ENCODE measurements around the gene C17orf75.
"Not testable (repeated sequence)": the region's sequence is repeated elsewhere in the genome, so short reads cannot be mapped to it uniquely, and the experiment has no call there.

Gene C17orf75, protein sequence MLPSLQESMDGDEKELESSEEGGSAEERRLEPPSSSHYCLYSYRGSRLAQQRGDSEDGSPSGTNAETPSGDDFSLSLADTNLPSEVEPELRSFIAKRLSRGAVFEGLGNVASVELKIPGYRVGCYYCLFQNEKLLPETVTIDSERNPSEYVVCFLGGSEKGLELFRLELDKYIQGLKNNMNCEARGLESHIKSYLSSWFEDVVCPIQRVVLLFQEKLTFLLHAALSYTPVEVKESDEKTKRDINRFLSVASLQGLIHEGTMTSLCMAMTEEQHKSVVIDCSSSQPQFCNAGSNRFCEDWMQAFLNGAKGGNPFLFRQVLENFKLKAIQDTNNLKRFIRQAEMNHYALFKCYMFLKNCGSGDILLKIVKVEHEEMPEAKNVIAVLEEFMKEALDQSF

DNA sequence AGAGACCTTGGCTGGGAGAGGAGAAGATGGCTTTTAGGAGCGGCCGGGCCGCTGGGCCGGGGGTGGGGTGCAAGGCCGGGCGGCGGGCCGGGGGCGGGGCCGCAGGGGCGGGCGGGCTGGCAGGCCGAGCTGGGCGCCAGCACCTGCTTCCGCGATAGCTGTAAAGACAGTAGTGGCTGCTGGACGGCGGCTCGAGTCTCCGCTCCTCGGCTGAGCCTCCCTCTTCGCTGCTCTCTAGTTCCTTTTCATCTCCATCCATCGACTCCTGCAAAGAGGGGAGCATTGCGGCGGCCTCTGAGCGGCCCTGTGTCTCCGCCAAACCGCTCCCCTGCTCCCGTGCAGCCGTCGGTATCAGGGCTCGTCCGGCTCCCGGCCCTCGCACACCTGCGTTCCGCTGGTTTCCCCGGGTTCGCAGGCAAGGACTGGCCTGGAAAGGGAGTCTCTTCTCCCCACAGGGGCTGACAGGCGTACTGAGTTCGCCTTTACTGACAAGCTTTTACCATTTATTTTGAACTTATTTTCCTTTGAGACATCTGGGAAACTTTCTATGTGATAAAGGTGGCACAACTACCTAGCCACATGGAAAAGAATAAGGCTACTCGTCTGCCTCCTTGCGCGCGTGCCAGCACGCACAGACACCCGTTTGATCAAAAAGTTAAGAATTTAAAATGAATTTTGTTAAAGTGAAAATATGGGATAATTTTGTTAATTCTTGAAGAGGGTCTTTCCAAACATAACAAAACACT, at the start of gene C17orf75:
Gene C17orf75 (minus strand): TSS at position 317 of the 746 bp plus-strand sequence. CDS start 34 bp downstream, at position 283.
- DNase-seq (ENCODE audit: low read depth), result no peak

DNA sequence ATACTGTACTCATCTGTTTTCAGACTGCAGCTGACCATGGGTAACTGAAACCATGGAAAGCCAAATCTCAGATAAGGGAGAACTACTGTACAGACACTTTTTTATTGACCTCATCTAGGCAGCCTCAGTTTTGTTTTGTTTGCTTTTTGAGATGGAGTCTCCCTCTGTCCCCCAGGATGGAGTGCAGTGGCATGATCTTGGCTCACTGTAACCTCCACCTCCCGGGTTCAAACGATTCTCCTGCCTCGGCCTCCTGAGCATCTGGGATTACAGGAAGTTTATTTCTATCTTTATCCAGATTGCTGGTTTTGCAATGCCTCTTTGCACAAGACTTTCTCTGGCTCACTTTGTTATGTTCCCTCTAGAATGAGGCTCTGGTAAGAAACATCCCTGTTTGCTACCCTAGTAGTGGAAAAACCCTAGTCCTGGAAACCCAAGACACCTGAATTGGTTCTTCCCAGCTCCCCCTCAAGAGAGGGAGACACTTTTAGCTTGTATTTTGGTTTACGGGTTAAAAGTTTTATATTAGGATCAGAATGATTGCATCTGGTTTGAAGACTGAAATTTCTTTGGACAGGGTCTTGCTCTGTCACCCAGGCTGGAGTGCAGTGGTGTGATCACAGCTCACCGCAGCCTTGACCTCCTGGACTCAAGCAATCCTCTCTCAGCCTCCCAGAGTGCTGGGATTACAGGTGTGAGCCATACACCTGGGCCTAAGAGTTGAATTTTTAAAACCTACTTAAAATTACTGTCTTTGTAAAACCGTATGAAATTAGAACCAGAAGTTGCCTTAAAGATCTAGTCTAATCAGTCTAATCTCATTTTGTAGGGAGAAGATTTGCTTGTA, 46.9 kb upstream of the C17orf75 start:
- DNase-seq (ENCODE audit: low read depth), result no peak

DNA sequence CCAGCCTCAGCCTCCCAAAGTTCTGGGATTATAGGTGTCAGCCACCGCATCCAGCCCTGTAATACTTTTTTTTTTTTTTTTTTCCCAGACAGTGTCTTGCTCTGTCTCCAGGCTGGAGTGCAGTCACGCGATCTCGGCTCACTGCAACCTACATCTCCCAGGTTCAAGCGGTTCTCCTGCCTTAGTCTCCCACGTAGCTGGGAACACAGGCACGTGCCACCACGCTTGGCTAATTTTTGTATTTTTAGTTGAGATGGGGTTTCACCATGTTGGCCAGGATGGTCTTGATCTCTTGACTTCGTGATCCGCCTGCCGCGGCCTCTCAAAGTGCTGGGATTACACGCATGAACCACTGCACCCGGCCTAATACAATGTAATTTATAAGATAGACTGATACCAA, 46.2 kb upstream of the C17orf75 start:
- not testable (repeated sequence) for DNase-seq (ENCODE audit: low read depth)

DNA sequence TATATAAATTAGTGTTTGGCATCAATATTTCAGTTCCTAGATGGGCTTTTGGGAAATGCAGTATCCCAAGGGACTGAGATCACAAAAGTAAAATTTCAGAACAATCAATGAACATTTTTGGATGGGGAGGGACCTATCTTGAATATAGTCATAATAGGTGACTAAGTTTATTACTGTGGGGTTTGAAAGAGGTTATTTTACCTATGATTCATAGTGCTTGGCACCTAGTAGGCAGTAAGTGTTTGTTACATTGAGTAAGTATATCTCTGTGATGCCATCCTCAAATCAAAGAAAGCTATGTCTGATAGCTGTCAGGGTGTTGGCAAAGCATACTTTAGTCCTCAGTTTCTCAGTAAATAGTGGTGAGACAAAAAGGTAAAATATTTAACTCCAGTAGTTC, 44.9 kb upstream of the C17orf75 start:
- DNase-seq (ENCODE audit: low read depth), result no peak

DNA sequence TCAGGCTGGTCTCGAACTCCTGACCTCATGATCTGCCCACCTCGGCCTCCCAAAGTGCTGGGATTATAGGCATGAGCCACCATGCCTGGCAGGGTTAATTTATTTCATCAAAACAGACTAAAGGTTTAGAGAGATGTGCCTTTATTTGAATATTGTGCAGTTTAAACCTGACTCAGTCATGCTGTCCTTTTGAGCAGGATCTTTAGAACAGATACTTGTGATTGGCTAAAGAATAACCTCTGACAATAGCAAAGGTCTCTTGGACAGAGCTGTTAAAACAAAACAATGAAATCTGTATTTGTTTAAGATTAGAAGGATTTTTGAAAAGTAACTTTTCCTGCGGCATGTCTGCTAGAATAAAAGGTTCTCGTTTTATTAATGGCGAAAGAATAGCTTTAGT, 44.0 kb upstream of the C17orf75 start:
- DNase-seq (ENCODE audit: low read depth), result no peak

DNA sequence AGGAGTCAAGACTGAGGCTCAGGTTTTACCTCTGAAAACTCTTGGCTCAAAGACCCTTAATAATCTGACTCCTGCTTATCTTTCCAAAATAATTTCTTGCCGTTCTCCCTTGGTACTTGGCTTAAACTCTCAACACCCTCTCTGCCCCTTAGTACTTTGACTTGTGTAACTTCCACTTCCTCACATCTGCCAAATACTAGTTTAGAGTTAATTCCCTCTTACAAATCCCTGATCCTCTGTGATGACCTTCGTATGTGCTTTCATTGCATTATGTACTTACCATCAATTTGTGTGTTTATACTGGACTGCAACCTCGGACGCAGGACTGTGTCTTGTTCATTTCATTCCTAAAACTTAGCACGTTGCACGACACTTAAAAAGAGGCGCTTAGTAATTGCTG, 43.1 kb upstream of the C17orf75 start:
- DNase-seq (ENCODE audit: low read depth), result no peak

DNA sequence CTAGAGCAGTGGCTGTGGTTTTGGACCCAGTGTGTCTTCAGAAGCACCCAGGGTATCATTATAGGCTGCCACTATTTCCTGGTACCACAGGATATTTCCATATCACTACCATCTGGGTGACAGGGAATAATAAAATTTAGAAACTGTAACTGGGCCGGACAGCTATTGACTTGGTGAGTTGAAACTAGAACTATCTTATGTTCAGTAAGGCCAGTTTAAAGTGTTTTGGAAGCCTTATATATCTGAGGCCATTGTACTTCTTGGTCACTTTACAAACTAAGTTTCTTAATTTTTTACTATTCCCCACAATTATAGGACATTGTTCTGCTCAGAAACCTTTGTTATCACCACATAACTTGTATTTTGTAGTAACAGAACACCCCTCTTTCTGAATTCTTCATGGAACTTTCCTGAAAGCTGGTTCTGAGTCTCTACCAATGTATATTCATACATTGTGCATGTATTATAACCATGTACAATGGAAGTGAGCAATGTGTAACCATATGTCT, 42.0 kb upstream of the C17orf75 start:
- DNase-seq (ENCODE audit: low read depth), result no peak

DNA sequence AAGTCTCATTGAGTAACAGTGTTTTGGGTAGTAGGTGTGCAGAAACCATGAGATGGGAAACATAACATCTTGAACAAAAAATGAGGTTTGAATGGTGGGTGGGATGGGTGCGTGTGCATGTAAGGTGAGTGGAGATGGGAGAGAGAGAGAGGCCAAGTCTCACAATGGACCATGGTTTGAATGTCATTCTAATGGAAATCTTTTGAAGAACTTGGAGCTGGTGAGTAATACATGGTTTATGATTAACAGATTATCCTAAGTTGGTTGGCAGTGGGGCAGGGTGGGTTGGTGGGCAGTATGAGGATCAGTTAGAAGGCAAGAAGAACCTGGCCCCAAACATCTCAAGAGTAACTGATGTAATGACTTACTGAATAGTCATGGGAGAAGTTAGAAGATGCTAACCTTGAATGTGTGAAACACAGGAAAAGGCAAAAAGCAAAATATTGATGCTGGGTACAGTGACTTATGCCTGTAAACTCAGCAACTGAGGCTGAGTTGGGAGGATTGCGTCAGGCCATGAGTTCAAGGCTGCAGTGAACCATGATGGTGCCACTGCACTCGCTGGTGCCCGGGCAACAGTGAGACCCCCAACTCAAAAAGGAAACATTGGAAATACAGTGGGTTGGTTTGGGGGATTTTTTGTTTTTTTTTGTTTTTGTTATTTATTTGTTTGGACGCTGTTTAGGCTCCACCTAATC, 40.7 kb upstream of the C17orf75 start:
- DNase-seq (ENCODE audit: low read depth), result no peak

DNA sequence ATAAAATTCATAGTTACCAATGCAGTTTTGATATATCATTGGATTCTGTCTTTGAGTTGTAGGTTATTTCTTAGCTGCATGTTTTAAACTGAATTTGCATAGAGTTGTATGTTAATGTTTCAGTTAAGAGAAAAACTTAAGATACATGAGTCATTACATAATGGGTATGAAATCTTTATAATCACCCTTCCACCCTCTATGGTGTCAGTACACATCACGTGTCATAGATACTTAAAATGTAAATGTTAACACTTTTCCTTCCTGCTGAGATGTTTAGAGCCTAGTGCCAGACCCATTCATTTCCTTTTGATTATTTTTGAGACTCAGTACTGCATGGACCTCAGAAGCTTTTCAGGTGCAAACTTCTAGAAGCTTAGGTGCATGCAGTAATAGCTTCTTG, 28.5 kb upstream of the C17orf75 start:
- DNase-seq (ENCODE audit: low read depth), result no peak

DNA sequence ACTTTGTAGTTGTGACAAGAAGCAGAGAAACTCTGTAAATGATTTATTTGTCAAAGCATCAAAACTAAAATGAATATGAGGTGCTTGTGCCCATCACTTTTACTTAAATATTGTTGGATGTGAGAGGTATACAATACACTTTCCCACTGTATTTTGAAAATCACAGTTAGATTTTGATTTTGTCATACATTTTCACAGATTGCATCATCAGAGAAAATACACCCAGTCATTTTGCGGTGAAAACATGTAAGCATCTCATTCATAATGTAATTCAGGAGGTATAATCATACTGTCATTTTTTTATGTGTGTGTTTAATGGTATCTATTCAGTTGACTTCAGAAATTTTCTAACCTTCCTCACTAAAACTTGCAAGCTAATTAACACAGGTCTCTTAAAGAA, 19.3 kb upstream of the C17orf75 start:
- DNase-seq (ENCODE audit: low read depth), result no peak

DNA sequence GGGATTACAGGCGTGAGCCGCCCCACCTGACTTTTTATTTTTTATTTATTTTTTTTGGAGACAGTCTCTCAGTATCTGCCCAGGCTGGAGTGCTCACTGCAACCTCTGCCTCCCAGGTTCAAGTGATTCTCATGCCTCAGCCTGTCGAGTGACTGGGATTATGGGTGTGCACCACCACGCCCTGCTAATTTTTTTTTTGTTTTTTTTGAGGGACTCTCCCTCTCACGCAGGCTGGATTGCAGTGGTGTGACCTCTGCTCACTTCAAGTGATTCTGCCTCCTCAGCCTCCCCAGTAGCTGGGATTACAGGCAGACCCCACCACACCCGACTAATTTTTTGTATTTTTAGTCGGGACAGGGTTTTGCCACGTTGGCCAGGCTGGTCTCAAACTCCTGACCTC, 15.6 kb upstream of the C17orf75 start:
- DNase-seq (ENCODE audit: low read depth), result no peak

DNA sequence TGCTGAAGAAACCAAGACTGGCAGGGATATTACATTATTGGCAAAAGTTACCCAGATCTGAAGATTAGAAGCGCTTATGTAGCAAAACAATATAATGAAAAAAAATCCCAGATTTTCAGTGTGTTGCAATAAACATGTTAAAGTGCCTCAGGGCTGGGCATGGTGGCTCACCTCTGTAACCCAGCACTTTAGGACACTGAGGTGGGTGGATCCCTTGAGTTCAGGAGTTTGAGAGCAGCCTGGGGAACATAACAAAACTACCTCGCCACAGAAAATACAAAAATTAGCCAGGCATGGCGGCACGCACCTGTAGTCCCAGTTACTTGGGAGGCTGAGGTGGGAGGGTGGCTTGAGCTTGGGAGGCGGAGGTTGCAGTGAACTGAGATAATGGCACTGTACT, 14.8 kb upstream of the C17orf75 start:
- DNase-seq (ENCODE audit: low read depth), result no peak

DNA sequence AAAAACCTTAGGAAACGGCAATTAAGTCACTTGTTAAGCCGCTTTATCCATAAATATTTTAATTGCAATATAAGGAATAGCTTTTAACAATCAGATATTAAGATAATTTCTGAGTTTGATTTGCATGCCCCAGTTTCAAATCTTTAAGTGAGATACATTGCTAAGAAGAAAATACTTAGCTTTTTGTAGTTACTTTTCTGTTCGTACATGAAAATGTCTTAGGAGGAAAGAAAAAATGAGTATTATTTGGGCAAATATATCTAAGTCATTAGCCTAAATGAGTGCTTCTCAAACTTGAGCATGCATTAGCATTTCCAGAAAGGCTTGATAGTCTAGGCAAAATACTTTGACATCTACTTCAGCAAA, 14.4 kb upstream of the C17orf75 start:
- no peak for DNase-seq (ENCODE audit: low read depth)

DNA sequence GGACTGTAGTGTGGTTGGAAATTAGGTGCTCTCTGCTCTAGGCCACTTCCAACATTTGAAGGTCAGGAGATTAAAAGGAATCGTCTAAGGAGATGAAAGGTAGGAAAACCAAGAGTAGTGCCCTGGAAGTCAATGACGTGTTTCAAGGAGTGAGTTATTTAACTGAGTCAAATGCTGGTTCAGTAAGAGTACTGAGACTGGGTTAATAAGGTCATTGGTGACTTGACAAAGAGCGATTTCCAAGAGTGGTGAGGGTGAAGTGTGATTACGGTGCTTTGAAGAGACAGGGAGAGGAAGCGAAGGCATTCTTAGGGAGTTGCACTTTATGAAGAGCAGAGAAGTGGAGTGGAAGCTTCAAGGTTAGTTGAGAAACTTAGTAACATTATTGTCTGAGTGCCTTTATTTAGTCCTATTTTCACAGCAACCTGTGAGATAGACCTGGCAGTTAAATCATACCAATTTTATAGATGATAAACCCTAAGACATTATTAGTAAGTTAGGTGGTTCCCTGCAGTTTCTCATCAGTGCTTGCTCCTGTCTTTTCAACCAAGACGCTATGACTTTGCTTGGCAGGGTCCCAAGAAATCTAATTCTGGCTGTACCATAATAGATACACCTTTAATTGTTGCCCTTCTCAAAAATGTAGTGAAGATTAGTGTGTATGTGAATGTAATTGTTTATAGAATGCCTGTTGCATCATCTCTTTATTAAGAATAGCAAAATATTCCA, 13.8 kb upstream of the C17orf75 start:
- no peak for DNase-seq (ENCODE audit: low read depth)

DNA sequence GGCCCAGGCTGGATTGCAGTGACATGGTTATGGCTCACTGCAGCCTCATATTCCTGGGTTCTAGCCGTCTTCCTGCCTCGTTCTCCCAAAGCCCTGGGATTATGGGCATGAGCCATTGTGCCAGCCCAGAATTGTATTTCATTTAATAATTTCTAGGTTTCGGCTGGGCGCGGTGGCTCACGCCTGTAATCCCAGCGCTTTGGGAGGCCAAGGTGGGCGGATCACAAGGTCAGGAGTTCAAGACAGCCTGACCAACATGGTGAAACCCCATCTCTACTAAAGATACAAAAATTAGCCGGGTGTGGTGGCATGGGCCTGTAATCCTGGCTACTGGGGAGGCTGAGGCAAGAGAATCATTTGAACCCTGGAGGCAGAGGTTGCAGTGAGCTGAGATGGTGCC, 10.8 kb upstream of the C17orf75 start:
- not testable (repeated sequence) for DNase-seq (ENCODE audit: low read depth)

DNA sequence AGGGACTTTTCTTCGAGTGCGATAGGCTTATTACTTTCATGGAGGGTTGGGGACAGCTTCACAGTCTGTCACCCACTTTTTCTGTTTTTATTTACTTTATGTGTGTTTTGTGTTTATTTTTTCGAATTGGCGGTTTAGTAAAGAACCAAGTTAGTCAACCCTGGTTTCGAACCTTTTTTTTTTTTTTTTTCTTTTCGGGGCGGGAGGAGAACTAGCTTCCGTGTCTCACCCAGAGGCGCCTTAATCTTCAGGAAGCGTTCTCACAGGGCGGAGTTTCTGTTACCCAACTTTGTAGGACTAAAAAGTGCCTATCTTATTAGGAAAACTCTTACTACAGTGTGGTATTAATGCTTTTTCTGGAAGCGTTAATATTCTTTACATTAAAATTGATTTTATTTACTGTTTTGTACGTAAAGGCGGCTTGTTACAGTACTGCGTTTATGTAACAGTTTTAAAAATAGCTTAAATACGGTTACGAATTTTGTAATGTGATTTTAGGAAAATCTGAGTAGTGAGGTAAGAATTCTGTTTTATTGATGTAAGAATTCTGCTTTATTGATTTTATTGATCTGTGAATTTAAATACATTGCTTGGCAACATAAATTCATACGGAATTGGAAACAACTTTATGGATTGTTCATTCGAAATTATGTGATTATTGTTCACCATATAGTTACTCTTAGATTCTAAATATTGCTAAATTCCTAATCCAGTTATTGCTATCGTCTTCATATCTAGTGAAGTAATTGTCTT, 8.9 kb upstream of the C17orf75 start:
- DNase-seq (ENCODE audit: low read depth), result no peak

DNA sequence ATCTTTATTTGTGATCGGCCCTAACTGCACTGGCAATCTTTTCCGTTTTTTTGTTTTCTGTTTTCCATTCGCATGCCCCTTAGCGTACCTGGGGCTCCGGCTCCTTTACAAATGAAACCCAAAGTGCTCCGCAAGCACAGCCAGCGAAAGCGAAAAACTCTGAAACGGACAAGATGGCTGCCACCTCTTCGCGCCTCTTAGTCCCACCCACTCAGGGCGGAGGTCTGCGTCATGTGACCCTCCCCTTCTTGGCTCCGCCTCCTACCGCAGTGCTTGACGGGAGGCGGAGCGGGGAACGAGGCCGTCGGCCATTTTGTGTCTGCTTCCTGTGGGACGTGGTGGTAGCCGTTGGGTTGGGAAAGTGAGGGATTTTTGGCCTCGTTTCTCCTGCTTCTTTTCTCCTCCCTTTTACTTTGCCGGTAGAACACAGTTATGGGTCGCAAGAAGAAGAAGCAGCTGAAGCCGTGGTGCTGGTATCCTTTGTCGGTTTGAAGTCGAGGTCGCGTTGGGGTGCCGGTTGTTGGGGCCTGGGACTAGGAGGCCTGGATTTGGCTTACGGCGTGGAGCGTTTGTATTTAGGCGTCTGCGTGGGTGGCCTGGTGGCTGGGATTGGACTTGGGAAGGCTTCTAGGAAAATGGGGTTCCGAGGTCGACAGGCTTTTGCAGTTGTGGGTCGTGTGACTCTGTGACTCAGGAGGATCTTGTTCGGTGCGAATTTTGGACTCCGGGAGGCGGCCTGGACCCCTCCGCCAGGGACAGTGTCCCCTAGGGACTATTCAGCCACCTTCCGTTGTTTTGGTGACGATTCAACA, 8.1 kb upstream of the C17orf75 start, which contains the start of gene ZNF207:
Gene ZNF207 (plus strand): TSS at position 304 of the 812 bp plus-strand sequence. CDS start 129 bp downstream, at position 433.
- peak; percentile 89 for DNase-seq (ENCODE audit: low read depth)

DNA sequence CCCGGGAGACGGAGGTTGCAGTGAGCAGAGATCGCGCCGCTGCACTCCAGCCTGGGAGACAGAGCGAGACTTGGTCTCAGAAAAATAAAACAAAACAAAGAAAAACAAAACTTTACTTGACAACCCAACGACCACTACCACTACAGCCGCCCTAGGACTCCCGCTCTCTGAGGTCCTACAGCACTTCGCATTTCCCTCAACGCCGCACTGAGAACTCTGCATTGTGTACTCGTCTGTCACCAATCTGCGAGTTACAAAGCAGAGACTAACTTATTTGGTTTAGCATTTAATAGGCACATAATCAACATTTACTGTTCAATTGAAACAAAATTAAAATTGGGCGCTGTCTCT, 7.5 kb upstream of the C17orf75 start:
- no peak for DNase-seq (ENCODE audit: low read depth)

DNA sequence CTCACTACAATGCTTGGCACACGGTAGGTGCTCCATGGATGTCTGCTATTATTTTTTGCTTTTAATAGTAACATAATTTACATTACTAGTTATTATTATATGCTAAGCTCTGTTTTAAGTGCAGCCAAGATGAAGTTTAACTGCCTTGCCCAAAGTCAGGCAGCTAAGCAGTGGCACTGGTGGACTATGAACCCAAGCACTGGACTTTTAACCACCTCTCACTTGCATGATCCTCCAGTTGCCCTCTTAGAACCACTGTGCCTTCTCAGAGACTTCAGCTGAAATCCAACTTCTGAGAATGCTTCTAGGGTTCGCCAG, 6.5 kb upstream of the C17orf75 start:
- no peak for DNase-seq (ENCODE audit: low read depth)

Measured in CMK (cell line).